Ureter (tissue), 1 donor: Measurements from ENCODE around the gene FOSB. TPM values are rescaled to one million over a fixed set of nuclear protein-coding genes. Genes with fewer than 3 reads are reported as not detected.

Source experiments
- DNase-seq: peaks from one replicate; pipeline ENCODE4 v3.0.0-alpha.2; 2020; ENCODE audit warnings: low spot score
- total RNA-seq: library from RNA; stranded (reverse); gene quantifications from one replicate; pipeline ENCODE4 v1.2.4, GENCODE V29; 2023
- donor health status: DM: yes; HTN: yes; CAD: no.

FOSB gene
- total RNA-seq, 1 donor from 2014 or later: 1.5 TPM

DNA sequence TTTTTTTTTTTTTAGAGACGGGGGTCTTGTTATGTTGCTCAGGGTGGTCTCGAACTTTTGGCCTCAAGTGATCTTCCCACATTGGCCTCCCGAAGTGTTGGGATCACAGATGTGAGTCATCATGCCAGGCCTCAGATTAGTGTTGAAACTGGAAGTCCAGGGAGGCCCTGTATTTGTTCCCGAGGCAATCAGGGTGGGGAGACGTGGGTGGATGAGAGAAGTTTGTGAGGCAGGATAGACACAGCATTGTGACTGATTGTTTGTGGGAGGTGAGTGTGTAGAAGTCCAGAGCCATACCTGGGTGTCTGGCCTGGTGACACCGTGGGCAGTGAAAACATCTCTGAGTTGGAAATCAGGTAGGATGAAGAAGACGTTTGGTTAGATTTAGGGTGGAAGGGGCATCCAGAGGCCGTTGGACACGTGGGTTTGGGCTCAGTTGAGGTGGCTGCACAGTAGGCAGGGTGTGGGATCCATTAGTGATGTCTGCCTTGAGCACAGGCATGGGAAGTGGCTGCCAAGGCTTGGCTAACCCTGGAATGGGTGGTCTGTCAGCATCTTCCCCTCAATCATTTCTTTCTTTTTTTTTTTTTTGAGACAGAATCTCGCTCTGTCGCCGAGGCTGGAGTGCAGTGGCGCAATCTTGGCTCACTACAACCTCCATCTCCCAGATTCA, 16.6 kb downstream of the FOSB start:
- DNase-seq: no peak

DNA sequence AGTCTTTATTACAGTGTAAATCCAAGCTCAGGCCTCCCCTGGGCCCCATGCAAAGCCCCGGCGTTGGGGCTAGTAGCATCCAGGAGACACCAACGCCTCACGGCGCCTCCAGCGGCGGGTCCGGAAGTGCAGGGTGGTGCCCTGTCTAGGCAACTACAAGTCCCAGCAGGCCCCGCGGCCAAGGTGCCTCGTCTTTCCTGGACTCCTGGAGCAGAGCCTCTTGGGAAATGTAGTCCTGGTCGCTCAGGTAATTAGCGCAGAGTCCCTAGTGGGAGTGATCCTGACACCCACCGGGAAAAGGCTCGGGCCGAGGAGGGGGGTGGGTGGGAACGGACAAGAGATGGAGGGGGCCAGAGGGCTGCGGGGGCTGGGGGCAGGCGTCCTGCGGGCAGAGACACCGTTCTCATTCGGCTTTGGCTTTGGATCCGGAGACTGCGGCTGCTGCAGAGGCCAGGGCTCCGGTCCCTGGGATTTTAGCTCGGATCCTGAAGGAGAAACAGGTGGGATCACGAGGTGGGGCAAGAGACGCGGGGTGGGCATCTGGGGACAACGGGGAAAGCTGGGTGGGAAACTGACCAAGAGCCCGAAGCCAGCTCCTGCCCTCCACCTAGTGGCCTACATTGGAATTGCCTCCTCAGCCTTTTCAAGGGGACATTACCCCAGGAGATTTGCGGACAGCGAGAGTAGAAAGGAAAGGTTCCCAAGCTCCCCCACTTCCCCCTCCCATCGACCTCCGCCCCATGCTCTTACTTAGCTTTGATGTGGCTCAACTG, 17.7 kb downstream of the FOSB start:
- DNase-seq: peak; percentile 97

DNA sequence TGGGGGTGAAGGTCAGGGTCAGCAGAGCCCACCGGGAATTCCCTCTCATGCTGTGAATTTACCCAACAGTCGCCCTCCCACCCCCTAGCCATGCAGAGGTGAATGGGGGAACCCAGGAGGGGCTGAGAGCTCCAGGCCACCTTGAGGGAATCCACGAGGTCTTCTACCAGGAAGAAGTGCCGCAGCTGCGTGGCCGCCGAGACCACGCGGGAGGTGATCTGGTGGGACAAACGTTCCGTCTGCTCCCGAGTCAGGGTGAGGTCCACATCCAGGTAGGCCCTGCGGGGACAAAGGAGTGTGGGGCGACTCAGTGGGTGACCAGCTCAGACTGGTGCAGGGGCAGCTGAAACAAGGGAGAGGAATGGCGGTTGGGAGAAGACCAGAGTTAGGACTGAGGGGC, 20.9 kb downstream of the FOSB start:
- no peak for DNase-seq

DNA sequence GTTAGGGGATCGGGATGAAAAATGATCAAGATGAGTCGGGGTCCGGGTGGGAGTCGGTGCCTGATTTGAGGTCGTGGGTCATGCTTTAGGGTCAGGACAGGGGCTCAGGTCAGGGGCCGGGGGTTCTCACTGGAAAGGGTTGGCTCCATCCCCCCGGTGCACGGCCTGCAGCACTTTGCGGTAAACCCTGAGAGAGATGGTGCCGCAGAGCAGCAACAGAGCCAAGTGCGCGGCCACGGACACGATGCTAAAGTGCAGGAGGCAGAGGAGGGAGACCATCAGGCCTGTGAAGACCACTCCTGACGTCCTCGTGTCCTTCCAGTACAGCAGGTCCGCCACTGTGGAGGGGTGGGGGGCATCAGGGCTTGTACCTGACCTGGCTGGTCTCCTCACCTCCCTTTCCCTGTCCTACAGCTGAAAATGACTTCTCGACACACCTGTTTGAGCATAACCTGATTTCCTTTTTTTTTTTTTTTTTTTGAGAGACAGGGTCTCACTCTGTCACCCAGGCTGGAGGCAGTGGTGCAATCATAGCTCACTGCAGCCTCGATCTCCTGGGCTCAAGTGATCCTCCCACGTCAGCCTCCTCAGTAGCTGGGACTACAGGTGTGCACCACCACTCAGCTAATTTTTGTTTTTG, 21.5 kb downstream of the FOSB start:
- DNase-seq: no peak

DNA sequence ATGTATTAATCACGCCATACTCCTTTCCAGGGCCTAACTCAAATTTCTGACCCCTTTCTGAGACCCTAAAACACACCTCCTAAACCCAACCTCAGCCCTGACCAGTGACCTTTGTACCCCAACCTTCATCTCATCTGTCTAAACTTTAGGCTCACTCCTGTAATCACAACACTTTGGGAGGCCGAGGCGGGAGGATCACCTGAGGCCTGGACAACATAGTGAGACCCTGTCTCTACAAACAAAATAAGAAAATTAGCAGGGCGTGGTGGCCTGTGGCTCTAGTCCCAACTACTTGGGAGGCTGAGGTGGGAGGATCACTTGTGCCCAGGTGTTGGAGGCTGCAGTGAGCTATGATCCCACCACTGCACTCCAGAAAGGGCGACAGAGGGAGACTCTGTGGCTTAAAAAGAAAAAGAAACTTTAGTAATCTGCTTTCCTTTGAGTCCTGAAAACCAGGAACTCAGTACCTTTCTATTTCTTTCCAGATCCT, 24.4 kb downstream of the FOSB start:
- no peak for DNase-seq

DNA sequence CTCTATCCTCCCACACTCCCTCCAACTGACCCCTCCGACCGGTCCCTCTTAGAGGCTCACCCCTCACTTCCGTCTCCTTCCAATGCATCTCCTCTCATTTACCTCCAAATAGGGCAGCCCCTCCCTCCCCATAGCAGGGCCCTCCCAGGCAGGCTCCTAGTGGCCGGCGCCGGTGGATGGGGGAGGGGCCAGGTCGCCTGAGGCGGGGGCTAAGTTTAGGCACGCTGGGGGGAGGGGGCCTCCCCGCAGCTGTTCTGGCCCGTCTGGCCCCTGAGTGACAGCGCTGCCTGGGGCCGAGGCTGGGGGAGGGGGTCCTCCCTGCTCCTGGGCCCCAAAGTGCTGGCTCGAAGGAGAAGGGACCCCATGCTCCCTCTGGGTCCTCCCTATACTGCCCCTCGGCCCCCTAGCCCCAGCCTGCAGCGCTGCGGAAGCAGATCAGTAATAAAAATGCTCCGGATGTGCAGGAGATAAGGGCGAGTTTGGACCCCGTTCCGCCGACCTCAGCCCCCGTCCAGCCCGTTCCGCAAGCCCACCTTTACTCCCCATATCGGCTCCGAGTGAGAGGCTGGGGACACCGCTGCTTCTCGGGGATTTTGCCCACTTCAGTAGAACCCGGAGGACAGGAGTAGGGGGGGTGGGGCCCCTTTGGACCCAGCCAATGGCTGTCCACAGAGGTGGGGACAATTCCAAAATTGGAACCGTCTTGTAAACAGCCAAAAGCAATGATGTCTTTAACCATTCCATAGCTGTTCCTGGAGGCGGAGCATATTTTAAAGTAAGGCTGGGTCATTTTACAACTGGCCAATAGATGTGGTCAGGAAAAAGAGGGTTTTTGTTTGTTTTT, 25.1 kb downstream of the FOSB start:
- DNase-seq: no peak

DNA sequence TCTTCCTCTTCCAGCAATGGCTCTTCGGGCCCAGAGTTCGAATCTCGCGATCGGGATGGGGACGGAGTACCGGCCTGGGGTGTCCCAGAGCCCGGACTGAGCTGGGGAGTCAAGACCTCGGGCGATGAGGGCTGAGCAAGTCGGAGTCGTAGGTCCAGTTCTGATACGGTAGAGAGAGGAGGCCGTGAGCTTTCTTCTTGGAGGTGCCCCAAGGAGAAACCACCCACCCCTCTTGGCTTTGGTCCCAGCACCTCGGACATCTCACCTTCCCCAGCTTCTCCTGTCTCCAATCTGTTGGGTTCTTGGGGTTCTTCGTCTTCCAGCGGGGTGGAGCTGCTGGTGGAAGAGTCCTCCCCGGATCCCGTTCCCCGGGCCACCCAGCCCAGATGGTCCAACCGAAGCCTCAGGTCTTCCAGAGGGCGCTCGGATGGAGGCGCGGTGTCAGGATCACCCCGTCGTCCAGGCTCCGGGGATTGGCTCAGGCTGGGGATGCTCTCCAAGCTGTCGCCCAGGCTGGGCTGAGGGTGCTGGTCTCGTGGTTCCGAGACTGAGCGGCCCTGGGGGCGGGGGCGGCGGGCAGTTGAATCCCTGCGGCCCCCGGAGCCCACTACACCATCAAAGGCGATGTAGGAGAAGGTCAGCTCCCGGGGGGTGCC, 26.6 kb downstream of the FOSB start:
- DNase-seq: no peak

DNA sequence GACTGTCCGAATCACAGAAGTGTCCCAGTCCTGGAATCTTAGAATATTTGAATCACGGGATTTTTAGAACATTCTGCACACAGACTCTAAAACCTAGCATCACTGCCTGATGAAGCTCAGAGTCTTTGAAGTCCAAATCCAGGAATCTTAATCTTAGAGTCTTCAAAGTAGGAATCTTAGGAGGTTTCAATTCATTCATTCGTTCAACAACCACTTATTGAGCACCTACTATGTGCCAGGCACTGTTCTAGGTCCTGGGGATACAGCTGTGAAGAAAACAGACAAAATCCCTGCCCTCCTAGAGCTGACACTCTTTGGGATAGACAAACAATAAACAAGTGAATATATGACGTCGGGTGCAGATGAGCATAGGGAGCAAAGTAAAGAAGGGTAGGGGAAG, 27.4 kb downstream of the FOSB start:
- no peak for DNase-seq

DNA sequence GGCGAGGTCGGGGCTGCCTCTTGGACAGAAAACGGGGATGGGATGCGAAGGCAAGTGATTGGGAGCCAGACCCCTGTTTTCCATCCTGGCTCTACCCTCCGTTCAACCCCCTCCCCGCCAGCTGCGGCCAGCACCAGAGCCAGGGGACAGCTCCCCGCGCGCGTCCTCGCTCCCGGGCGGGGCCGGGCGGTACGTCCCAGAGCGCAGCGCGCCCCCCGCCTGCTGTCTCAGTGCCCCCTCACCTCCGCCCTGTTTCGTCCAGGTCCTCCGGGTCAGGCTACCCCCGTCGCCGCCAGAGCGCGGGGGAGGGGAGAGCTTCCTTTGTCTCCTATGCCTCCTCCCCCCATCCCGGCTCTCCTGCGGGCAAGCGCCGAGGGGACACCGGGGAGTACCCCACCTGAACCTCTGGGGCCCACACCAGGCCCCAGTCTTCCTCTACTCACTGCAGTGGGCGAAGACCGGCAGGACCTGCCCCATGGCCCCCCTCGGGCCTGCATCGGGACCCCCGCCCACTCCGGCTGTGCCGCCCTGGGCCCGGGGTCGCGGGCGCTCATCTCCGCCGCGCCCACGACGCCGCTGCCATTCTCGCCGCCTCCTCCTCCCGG, 28.7 kb downstream of the FOSB start:
- DNase-seq: no peak

DNA sequence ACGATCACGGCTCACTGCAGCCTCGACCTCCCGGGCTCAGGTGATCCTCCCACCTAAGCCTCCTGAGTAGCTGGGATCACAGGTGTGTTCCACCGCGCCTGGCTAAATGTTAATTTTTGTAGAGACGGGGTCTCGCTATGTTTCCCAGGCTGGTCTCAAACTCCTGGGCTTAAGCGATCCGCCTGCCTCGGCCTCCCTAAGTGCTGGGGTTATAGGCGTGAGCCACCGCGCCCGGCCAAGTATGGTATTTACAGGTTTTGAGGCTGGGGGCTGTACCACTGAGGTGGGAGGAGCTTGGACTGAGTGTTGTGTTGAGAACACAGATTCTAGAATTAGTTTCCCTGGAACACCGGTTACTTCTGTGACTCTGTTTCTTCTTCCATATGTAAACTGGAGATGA, 30.0 kb downstream of the FOSB start:
- DNase-seq: no peak

DNA sequence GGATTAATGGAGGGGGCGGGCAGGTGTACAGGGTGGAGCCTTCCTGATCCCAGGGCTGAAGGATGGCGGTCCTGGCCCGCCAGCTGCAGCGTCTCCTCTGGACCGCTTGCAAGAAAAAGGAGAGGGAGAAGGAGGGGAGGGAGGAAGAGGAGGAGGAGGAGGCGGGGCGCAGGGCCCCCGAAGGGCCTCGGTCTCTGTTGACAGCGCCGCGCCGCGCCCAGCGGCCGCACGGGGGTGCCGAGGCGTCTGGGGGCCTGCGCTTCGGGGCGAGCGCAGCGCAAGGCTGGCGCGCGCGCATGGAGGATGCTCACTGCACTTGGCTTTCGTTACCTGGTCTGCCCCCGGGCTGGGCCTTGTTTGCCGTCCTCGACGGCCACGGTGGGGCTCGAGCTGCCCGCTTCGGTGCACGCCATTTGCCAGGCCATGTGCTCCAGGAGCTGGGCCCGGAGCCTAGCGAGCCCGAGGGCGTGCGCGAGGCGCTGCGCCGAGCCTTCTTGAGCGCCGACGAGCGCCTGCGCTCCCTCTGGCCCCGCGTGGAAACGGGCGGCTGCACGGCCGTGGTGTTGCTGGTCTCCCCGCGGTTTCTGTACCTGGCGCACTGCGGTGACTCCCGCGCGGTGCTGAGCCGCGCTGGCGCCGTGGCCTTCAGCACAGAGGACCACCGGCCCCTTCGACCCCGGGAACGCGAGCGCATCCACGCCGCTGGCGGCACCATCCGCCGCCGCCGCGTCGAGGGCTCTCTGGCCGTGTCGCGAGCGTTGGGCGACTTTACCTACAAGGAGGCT, 30.8 kb downstream of the FOSB start, which contains the start of gene PPM1N:
Gene PPM1N, plus strand, starts transcription at position 33 of the 785 bp plus-strand sequence. Its CDS starts 30 bp downstream, at position 63.
- no peak for DNase-seq

DNA sequence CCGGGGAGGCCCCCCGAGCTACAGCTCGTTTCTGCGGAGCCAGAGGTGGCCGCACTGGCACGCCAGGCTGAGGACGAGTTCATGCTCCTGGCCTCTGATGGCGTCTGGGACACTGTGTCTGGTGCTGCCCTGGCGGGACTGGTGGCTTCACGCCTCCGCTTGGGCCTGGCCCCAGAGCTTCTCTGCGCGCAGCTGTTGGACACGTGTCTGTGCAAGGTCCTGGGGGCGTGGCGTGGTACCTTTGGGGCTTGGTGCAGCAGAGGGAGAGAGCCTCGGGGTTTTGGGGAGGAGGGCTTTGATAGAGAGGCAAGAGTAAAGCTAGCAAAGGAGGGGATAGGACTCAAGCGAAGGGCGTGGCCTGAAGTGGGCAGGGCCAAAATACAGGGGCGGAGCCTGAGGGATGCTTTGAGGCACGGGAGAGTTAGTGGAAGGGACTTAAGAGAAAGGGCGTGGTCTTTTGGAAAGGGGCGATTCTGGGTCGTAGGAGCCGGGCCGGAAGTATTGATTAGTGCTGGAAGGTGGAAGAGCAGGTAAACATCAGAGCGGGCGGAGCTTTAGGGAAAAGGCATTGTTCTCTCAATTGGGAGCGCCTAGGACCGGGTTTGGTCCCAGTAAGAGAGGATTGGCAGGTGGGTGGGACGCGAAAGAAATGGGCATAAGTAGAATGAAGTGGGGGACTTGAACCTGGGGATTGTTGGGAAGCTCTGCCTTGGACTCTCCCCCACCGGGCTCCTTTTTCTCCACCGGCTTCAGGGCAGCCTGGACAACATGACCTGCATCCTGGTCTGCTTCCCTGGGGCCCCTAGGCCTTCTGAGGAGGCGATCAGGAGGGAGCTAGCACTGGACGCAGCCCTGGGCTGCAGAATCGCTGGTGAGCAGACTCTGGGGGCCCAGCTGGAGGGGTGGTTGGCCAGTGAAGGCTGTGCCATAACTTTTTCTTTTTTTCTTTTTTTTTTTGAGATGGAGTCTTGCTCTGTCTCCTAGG, 31.7 kb downstream of the FOSB start:
- DNase-seq: no peak

DNA sequence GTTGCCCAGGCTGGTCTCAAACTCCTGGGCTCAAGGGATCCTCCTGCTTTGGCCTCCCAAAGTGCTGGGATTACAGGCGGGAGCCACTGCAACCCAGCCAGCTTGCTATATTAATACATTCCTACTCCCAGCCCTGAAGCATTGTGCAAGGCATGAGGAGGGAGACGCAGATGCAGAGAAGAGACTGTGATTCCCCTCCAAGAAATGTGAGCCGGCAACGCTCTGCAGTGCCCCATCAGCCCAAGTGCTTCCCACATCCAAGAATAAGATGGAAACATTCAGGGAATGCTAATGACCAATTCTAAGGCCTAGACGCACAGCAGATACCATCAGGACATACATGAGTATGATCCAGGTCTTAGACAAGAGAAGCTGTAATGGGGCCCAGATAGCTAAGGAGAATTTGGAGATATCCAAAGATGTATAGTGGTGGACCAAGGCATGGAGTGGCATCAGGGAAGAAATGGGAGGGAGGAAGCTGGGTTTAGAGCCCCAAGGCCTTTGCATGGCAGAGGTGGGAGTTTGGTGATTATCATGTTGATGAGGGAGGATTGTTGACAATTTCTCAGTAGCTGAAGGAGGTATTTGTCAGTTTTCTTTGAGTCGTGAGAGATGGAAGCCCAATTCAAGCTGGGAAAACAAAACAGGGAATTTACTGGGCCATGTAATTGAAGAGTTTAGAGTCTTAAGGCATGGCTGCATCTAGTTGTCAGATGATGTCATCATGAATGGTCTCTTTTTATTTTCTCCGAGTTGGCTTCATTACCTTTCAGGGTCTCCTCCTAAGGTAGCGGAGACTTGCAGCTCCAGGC, 33.3 kb downstream of the FOSB start:
- DNase-seq: no peak

DNA sequence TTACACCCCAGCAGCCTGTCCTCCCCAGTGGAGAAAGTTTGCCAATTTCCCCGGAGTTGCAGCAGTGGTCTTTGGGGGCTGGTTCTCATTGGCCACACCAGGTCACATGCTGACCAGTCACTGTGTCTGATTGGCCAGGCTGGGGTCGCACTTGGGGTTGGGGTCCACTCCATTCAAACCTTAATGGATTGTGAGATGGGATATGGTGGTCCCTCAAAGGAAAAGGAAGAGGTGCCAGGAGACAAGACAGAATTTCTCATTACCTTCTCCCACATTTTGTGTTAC, 33.9 kb downstream of the FOSB start:
- DNase-seq: no peak

DNA sequence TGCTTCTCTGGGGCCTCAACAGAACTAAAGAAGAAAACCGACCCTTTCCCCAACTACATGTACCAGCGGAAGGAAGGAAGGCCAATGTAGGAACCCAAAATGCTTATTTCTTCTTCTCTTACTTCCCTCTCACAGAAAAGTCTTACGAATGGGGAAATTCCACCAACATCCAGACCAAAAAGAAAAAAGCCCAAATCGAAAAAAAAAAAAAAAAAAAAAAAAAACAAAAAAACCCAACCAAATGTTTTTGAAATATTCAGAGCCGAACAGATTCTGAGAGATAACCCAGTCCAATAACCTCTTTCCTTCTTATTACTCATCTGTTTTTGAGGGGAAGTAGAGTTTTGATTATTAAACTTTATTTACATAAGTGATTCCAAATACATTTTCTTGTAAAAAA, 34.3 kb downstream of the FOSB start:
- no peak for DNase-seq

DNA sequence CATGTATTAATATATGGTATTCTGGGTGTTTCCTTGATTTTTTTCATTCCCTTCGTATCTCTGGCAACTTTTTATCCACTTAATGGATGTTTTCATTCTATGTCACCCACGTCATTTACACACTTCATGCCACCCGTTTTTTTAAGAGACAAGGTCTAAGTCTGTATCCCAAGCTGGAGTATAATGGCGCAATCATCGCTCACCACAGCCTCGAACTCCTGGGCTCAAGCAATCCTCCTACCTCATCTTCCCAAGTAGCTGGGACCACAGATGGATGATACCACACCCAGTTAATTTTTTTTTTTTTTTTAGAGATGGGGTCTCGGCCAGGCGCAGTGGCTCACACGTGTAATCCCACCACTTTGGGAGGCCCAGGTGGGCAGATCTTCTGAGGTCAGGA, 36.1 kb downstream of the FOSB start:
- no peak for DNase-seq

DNA sequence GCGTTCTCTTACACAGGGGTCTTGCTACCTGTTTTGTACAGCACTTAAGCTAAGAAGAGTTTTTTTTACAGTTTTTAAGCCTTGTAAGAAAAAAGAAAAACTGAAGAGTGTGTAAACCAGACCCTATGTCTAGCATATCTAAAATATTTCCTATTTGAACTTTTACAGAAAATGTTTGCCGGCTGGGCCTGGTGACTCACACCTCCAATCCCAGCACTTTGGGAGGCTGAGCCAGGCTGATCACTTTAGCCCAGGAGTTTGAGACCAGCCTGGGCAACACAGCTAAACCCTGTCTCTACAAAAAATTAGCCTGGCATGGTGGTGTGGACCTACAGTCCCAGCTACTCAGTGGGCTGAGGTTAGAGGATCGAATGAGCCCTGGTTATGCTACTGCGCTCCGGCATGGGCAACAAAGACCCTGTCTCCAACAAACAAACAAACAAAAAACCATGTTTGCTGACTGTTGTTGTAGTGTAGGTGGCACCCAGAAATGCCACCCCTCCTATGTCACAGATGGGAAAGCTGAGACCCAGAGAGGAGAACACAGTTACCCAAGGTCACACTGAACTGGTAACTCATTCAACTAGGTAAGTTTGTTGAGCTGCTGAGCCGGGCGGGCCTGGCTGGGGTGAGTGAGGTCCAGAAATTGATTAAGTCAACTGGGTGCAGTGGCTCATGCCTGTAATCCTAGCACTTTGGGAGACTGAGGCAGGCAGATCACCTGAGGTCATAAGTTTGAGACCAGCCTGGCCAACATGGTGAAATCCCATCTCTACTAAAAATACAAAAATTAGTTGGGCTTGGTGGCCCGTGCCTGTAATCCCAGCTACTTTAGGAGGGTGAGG, 37.6 kb downstream of the FOSB start:
- DNase-seq: no peak

DNA sequence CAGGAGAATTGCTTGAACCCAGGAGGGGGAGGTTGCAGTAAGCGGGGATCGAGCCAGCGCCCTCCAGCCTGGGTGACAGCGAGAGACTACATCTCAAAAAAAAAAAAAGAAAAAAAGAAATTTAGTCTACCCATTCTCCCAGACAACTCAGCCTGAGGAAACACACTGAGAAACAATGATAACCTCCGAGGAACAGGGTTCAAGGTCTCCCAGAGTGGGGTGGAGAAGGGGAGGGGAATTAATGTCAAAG, 38.1 kb downstream of the FOSB start:
- DNase-seq: no peak
